ENCODE measurements around the gene SLC9A1. TPM values are rescaled to one million over a fixed set of nuclear protein-coding genes. Genes with fewer than 3 reads are reported as not detected.

Gene SLC9A1
- total RNA-seq, 1 donor from 2014 or later: 21.9 TPM

- TF ChIP-seq, protein P1, sequence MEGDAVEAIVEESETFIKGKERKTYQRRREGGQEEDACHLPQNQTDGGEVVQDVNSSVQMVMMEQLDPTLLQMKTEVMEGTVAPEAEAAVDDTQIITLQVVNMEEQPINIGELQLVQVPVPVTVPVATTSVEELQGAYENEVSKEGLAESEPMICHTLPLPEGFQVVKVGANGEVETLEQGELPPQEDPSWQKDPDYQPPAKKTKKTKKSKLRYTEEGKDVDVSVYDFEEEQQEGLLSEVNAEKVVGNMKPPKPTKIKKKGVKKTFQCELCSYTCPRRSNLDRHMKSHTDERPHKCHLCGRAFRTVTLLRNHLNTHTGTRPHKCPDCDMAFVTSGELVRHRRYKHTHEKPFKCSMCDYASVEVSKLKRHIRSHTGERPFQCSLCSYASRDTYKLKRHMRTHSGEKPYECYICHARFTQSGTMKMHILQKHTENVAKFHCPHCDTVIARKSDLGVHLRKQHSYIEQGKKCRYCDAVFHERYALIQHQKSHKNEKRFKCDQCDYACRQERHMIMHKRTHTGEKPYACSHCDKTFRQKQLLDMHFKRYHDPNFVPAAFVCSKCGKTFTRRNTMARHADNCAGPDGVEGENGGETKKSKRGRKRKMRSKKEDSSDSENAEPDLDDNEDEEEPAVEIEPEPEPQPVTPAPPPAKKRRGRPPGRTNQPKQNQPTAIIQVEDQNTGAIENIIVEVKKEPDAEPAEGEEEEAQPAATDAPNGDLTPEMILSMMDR (conservative IDR thresholded peaks at IDR 0.05; ENCODE audit: low read depth, low read length): no peak
- DNase-seq (ENCODE audit: low read depth): no peak
- no peak overlapping the region for H3K4me3 ChIP-seq (ENCODE audit: low read depth, low read length)
Measured at GRCh38 chr1:27098431-27099134, 56.3 kb downstream of the SLC9A1 start.

DNA sequence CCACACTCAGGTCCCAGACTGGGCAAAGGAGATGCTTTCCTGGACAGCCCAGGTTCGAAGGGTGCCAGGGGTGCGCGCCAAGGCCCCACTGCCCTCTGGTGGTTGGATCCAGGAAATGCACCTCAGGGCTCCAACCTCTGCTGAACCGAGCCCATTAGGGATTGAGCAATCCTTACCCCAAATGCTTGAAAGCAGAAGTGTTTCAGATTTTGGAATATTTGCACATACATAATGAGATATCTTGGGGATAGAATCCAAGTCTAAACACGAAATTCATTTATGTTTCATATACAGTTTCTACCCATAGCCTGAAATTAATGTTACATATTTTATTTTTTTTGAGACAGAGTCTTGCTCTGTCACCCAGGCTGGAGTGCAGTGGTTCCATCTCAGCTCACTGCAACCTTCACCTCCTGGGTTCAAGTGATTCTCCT, 57.4 kb downstream of the SLC9A1 start:
- H3K4me3 ChIP-seq (ENCODE audit: low read depth, low read length): no peak overlapping the region
- DNase-seq (ENCODE audit: low read depth): no peak
- TF ChIP-seq, protein P1 (conservative IDR thresholded peaks at IDR 0.05; ENCODE audit: low read depth, low read length): peak; percentile 94

GRCh38 chr1:27095576-27095975, 59.3 kb downstream of the SLC9A1 start:
- TF ChIP-seq, protein P1 (conservative IDR thresholded peaks at IDR 0.05; ENCODE audit: low read depth, low read length): no peak
- no peak overlapping the region for H3K4me3 ChIP-seq (ENCODE audit: low read depth, low read length)
- DNase-seq (ENCODE audit: low read depth): no peak

GRCh38 chr1:27092888-27093287, 62.0 kb downstream of the SLC9A1 start:
- no peak overlapping the region for H3K4me3 ChIP-seq (ENCODE audit: low read depth, low read length)
- DNase-seq (ENCODE audit: low read depth): no peak
- TF ChIP-seq, protein P1 (conservative IDR thresholded peaks at IDR 0.05; ENCODE audit: low read depth, low read length): no peak

GRCh38 chr1:27090911-27091310, 64.0 kb downstream of the SLC9A1 start:
- H3K4me3 ChIP-seq (ENCODE audit: low read depth, low read length): no peak overlapping the region
- no peak for DNase-seq (ENCODE audit: low read depth)
- TF ChIP-seq, protein P1 (conservative IDR thresholded peaks at IDR 0.05; ENCODE audit: low read depth, low read length): no peak

- H3K4me3 ChIP-seq (ENCODE audit: low read depth, low read length): no peak overlapping the region
- no peak for DNase-seq (ENCODE audit: low read depth)
- TF ChIP-seq, protein P1 (conservative IDR thresholded peaks at IDR 0.05; ENCODE audit: low read depth, low read length): no peak
Measured at GRCh38 chr1:27087371-27088220, 67.3 kb downstream of the SLC9A1 start.
